HG03039 (cell line): ENCODE results near the gene LYRM9.
"Not testable (repeated sequence)": the region's sequence is repeated elsewhere in the genome, so short reads cannot be mapped to it uniquely, and the experiment has no call there.

Experiments
- ATAC-seq: cut with Tn5 transposase; IDR thresholded peaks from one replicate; pipeline ENCODE4 v1.9.1; 2021; ENCODE audit warnings: mild to moderate bottlenecking, moderate library complexity; ENCODE audit not compliant: unreplicated experiment

Gene LYRM9

GRCh38 chr17:27906623-27907022 is 13.5 kb upstream of the LYRM9 start:
- no peak for ATAC-seq

- no peak for ATAC-seq
Measured at GRCh38 chr17:27906226-27906580, 13.0 kb upstream of the LYRM9 start.

GRCh38 chr17:27905447-27906225 is 12.5 kb upstream of the LYRM9 start:
- ATAC-seq = no peak

- no peak for ATAC-seq
Measured at GRCh38 chr17:27904534-27905446, 11.6 kb upstream of the LYRM9 start.

- ATAC-seq = no peak
Measured at GRCh38 chr17:27904114-27904513, 10.9 kb upstream of the LYRM9 start.

- no peak for ATAC-seq
Measured at GRCh38 chr17:27899525-27899924, 6.4 kb upstream of the LYRM9 start.

- ATAC-seq = no peak
Measured at GRCh38 chr17:27898096-27898495, 4.9 kb upstream of the LYRM9 start.

- no peak for ATAC-seq
Measured at GRCh38 chr17:27896701-27897100, 3.5 kb upstream of the LYRM9 start.

GRCh38 chr17:27895940-27896535 is 2.9 kb upstream of the LYRM9 start:
- ATAC-seq = no peak

GRCh38 chr17:27895123-27895895 is 2.1 kb upstream of the LYRM9 start:
- ATAC-seq = no peak

- no peak for ATAC-seq
Measured at GRCh38 chr17:27893841-27894503, 807 bp upstream of the LYRM9 start.

GRCh38 chr17:27892542-27892865 is 661 bp downstream of the LYRM9 start:
- no peak for ATAC-seq

GRCh38 chr17:27891841-27892240 is 1.3 kb downstream of the LYRM9 start:
- no peak for ATAC-seq

- ATAC-seq = no peak
Measured at GRCh38 chr17:27889711-27890251, 3.4 kb downstream of the LYRM9 start.

- no peak for ATAC-seq
Measured at GRCh38 chr17:27888945-27889344, 4.2 kb downstream of the LYRM9 start.

GRCh38 chr17:27888067-27888466 is 5.1 kb downstream of the LYRM9 start:
- ATAC-seq = no peak

- ATAC-seq = not testable (repeated sequence)
Measured at GRCh38 chr17:27886348-27886906, 6.7 kb downstream of the LYRM9 start.

- no peak for ATAC-seq
Measured at GRCh38 chr17:27882162-27882840, 10.9 kb downstream of the LYRM9 start.

GRCh38 chr17:27879987-27880608 is 13.1 kb downstream of the LYRM9 start:
- no peak for ATAC-seq
